Neural cell (in vitro differentiated cells): ENCODE results near the gene DCLK1.

Experiments
- EP300 ChIP-seq: fragments of 450-650 bp; conservative IDR thresholded peaks from 2 replicates; pipeline ENCODE4 v1.6.1; 2014; ENCODE audit warnings: antibody characterized with exemption, mild to moderate bottlenecking, moderate library complexity; ENCODE audit not compliant: poor library complexity, severe bottlenecking
- EZH2 ChIP-seq: fragments of 200-600, 300-800 bp; shearing (Covaris generic), sonication (generic); IDR thresholded peaks from 2 replicates; pipeline ENCODE4 v1.6.1; 2014; ENCODE audit warnings: antibody characterized with exemption, low read length, borderline replicate concordance, mild to moderate bottlenecking; ENCODE audit not compliant: insufficient read depth, poor library complexity, severe bottlenecking
- MXI1 ChIP-seq: fragments of 450-650 bp; conservative IDR thresholded peaks from 2 replicates; pipeline ENCODE4 v1.6.1; 2014; ENCODE audit warnings: antibody characterized with exemption, mild to moderate bottlenecking; ENCODE audit not compliant: poor library complexity, severe bottlenecking
- POLR2AphosphoS5 ChIP-seq: IDR thresholded peaks from 2 replicates; pipeline ENCODE4 v1.6.1; 2012
- REST ChIP-seq: IDR thresholded peaks from 2 replicates; pipeline ENCODE4 v1.6.1; 2012; ENCODE audit warnings: borderline replicate concordance
- SMC3 ChIP-seq: fragments of 450-650 bp; conservative IDR thresholded peaks from 2 replicates; pipeline ENCODE4 v1.6.1; 2014; ENCODE audit warnings: antibody characterized with exemption, mild to moderate bottlenecking, moderate library complexity; ENCODE audit not compliant: poor library complexity
- TAF1 ChIP-seq: IDR thresholded peaks from 2 replicates; pipeline ENCODE4 v1.6.1; 2012; ENCODE audit warnings: low read depth
- TF ChIP-seq, protein P1 (sequence below): fragments of 450-650 bp; IDR thresholded peaks from 2 replicates; pipeline ENCODE4 v1.5.1; 2014; ENCODE audit warnings: antibody characterized with exemption, mild to moderate bottlenecking, moderate library complexity; ENCODE audit not compliant: poor library complexity, severe bottlenecking

- TF ChIP-seq, protein P1, sequence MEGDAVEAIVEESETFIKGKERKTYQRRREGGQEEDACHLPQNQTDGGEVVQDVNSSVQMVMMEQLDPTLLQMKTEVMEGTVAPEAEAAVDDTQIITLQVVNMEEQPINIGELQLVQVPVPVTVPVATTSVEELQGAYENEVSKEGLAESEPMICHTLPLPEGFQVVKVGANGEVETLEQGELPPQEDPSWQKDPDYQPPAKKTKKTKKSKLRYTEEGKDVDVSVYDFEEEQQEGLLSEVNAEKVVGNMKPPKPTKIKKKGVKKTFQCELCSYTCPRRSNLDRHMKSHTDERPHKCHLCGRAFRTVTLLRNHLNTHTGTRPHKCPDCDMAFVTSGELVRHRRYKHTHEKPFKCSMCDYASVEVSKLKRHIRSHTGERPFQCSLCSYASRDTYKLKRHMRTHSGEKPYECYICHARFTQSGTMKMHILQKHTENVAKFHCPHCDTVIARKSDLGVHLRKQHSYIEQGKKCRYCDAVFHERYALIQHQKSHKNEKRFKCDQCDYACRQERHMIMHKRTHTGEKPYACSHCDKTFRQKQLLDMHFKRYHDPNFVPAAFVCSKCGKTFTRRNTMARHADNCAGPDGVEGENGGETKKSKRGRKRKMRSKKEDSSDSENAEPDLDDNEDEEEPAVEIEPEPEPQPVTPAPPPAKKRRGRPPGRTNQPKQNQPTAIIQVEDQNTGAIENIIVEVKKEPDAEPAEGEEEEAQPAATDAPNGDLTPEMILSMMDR, result no peak
- no peak for TF ChIP-seq EZH2
- TF ChIP-seq REST, result no peak
- no peak for TF ChIP-seq POLR2AphosphoS5
- no peak for TF ChIP-seq MXI1
- TF ChIP-seq EP300, result no peak
- TF ChIP-seq SMC3, result no peak
- TF ChIP-seq TAF1, result no peak
These were observed 4.7 kb upstream of the DCLK1 start for GRCh38 chr13:36135876-36136275.
